GM12878 (cell line): ENCODE results near the gene WDR59. TPM values are rescaled to one million over a fixed set of nuclear protein-coding genes. Genes with fewer than 3 reads are reported as not detected.
A peak's percentile ranks its signal among the peaks of the same experiment; 100 is the strongest.

Experiments used
- ATAC-seq: fragments of 200-7000 bp; cut with Tn5 transposase; 3 replicates; pipeline ENCODE4 v1.9.1; 2020; ENCODE audit warnings: mild to moderate bottlenecking, moderate library complexity
- BruUV-seq: library from RNA; stranded (reverse); fragments of 400-500 nt; replicated peaks from 2 replicates; lab custom pipeline; 2021; lab: Mats Ljungman, UMichigan
- CTCF ChIA-PET: fragments of 300-600 bp; sonication (Branson Sonifier 250); formaldehyde crosslinking; extraction: SDS; loops from one replicate; lab custom pipeline; 2021; ENCODE audit warnings: inconsistent platforms; lab: Yijun Ruan, JAX
- POLR2A ChIA-PET: fragments of 350-600 bp; formaldehyde crosslinking; extraction: SDS; loops from one replicate; lab custom pipeline; 2021; ENCODE audit warnings: inconsistent platforms; lab: Charles Lee
- RAD21 ChIA-PET: fragments of 300-600 bp; sonication (Branson Sonifier 250); formaldehyde crosslinking; loops from one replicate; lab custom pipeline; 2023; ENCODE audit warnings: antibody characterized with exemption; ENCODE audit not compliant: unreplicated experiment; lab: Charles Lee
- SMC1A ChIA-PET: fragments of 300-600 bp; sonication (Branson Sonifier 250); formaldehyde crosslinking; loops from one replicate; lab custom pipeline; 2023; ENCODE audit not compliant: unreplicated experiment, uncharacterized antibody; lab: Charles Lee
- DNase-seq: peaks from one replicate; pipeline ENCODE4 v3.0.0-alpha.2; 2011; ENCODE audit warnings: low read depth, low spot score
- FAIRE-seq: peaks from 3 replicates; lab custom pipeline; 2011; peaks lifted over from hg19 to GRCh38; lab: Jason Lieb, UNC
- H2AFZ ChIP-seq: 2 replicates; pipeline ENCODE4 v1.6.0; 2011; ENCODE audit warnings: low read depth, low read length, control low read depth; ENCODE audit not compliant: control insufficient read depth
- H3K27ac ChIP-seq: 2 replicates; pipeline ENCODE4 v1.5.1; 2011; ENCODE audit warnings: control low read depth; ENCODE audit not compliant: control insufficient read depth, insufficient read depth
- H3K27me3 ChIP-seq, 2 experiments: replicated peaks in 1 of 2; 2 replicates each; pipeline versions ENCODE4 v1.6.0 to v1.6.1; 2011; ENCODE audit warnings: low read length in 1 of 2; ENCODE audit not compliant: control insufficient read depth in 2 of 2, insufficient read depth in 2 of 2
- H3K36me3 ChIP-seq, 2 experiments: 2 replicates each; pipeline ENCODE4 v1.5.1; 2011; ENCODE audit warnings: low read length in 1 of 2; ENCODE audit not compliant: control insufficient read depth in 2 of 2, insufficient read depth in 2 of 2
- H3K4me1 ChIP-seq: 2 replicates; pipeline ENCODE4 v1.6.1; 2011; ENCODE audit warnings: mild to moderate bottlenecking, low read length, moderate library complexity, mixed read lengths; ENCODE audit not compliant: control insufficient read depth, insufficient read depth
- H3K4me2 ChIP-seq: 2 replicates; pipeline ENCODE4 v1.6.0; 2011; ENCODE audit warnings: control low read depth; ENCODE audit not compliant: control insufficient read depth, insufficient read depth
- H3K4me3 ChIP-seq: fragments of 200-600 bp; sonication (generic); 2 replicates; pipeline ENCODE4 v1.5.1; 2016
- H3K79me2 ChIP-seq: 2 replicates; pipeline ENCODE4 v1.6.0; 2011; ENCODE audit warnings: low read length; ENCODE audit not compliant: control insufficient read depth, insufficient read depth
- H3K9ac ChIP-seq: 2 replicates; pipeline ENCODE4 v1.8.0; 2011; ENCODE audit warnings: low read length, control low read depth, mixed read lengths; ENCODE audit not compliant: control insufficient read depth, insufficient read depth
- H3K9me3 ChIP-seq: replicated peaks from 3 replicates; pipeline ENCODE4 v1.5.1; 2011; ENCODE audit warnings: mild to moderate bottlenecking, low read length; ENCODE audit not compliant: control insufficient read depth, insufficient read depth
- H4K20me1 ChIP-seq: 2 replicates; pipeline ENCODE4 v1.6.0; 2011; ENCODE audit not compliant: control insufficient read depth, insufficient read depth
- BCL11A ChIP-seq: IDR thresholded peaks from 2 replicates; pipeline ENCODE4 v1.6.1; 2011; ENCODE audit warnings: low read depth, low read length
- CREB1 ChIP-seq: IDR thresholded peaks from 2 replicates; pipeline ENCODE4 v1.6.1; 2012; ENCODE audit warnings: low read depth, mild to moderate bottlenecking, inconsistent platforms
- HDAC2 ChIP-seq: fragments of 200-600 bp; sonication (generic); IDR thresholded peaks from 2 replicates; pipeline ENCODE4 v1.6.1; 2017
- IKZF2 ChIP-seq, 2 experiments: fragments of 450-650 bp; IDR thresholded peaks; 2 replicates each; pipeline ENCODE4 v1.6.1; 2017; ENCODE audit warnings: mild to moderate bottlenecking in 2 of 2, moderate library complexity in 2 of 2
- KDM1A ChIP-seq: fragments of 200-600 bp; sonication (generic); IDR thresholded peaks from 2 replicates; pipeline ENCODE4 v1.6.1; 2016; ENCODE audit warnings: borderline replicate concordance
- SMAD1 ChIP-seq: fragments of 450-650 bp; IDR thresholded peaks from 2 replicates; pipeline ENCODE4 v1.6.1; 2018; ENCODE audit warnings: mild to moderate bottlenecking, low read depth; ENCODE audit not compliant: partially characterized antibody
- SMAD5 ChIP-seq: IDR thresholded peaks from 2 replicates; pipeline ENCODE4 v1.6.1; 2016; ENCODE audit warnings: antibody characterized with exemption, low read depth
- SPI1 ChIP-seq: IDR thresholded peaks from 2 replicates; pipeline ENCODE4 v1.6.1; 2011; ENCODE audit warnings: low read depth, mild to moderate bottlenecking, low read length, moderate library complexity, borderline replicate concordance; ENCODE audit not compliant: insufficient read depth
- WGBS: methylation state at CpG from one replicate; pipeline ENCODE4 v1.1.6; 2016; ENCODE audit warnings: low lambda C conversion rate; ENCODE audit not compliant: insufficient replicate concordance, insufficient coverage; ENCODE audit errors: missing lambda C conversion rate; 5-methylcytosine and 5-hydroxymethylcytosine counted together
- in situ Hi-C: fragments of 300-500 bp; cut with MboI; formaldehyde crosslinking; loops from 9 replicates; pipeline ENCODE4 v1.14.3; 2018; ENCODE audit warnings: mixed read lengths
- intact Hi-C: fragments of 100-400 bp; cut with micrococcal nuclease; formaldehyde crosslinking; loops from one replicate; pipeline ENCODE4 v1.14.2; 2022; ENCODE audit not compliant: unreplicated experiment
- polyA plus RNA-seq, 11 experiments: library from polyadenylated mRNA; depleted of rRNA in 4 of 11; unstranded in 6 of 11; stranded (reverse) in 5 of 11; fragments of >200 nt; fragmentation: Nextera tagmentation in 4 of 11; fragmentation: Illumina TruSeq in 1 of 11; extraction: Ambion mirVana in 4 of 11; extraction: Trizol in 1 of 11; gene quantifications; 1 replicate in 1 of 11; 2 replicates in 10 of 11; pipeline versions ENCODE4 v1.2.1 to v1.2.3, GENCODE V29; 2011 to 2016; ENCODE audit warnings: inconsistent platforms in 2 of 11, missing spikeins in 2 of 11, low read depth in 1 of 11
- total RNA-seq, 4 experiments: library from RNA; depleted of rRNA in 3 of 4; stranded (reverse); fragments of >200 nt in 3 of 4; fragmentation: Illumina TruSeq in 1 of 4; extraction: Trizol in 1 of 4; gene quantifications; 2 replicates each; pipeline versions ENCODE4 v1.2.1 to v1.2.3, GENCODE V29; 2013 to 2021
- TF ChIP-seq, protein P1 (sequence below): fragments of 450-650 bp; IDR thresholded peaks from 2 replicates; pipeline ENCODE4 v1.6.1; 2018; ENCODE audit warnings: mild to moderate bottlenecking, low read depth, moderate library complexity; ENCODE audit not compliant: partially characterized antibody
- TF ChIP-seq, protein P2 (sequence below): fragments of 450-650 bp; formaldehyde crosslinking; IDR thresholded peaks from 2 replicates; pipeline ENCODE4 v1.5.0; 2022; ENCODE audit warnings: mild to moderate bottlenecking, missing genetic modification characterization

WDR59 gene
- total and polyA plus RNA-seq, 10 of the 15 experiments (the other 5 are each of a cell fraction or from before 2014, with no cell fraction given) = 9.7 to 78.4 (median 24.5) TPM

DNA sequence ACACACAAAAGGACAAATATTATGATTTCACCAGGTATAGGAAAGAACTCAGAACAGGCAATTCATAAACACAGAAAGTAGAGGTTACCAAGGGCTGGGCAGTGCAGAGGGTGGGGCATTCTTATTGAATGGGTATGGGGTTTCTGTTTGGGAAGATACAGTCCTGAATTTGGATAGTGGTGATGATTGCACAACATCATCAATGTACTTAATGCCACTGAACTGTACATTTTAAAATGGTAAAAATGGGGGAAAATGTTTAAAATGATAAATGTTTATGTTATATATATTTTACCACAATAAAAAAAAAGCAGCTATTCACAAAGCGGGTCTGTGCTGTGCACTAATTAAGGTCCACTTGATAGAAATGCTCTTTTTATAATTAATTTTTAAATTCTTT lies 137.7 kb downstream of the WDR59 start (continued):
- TF ChIP-seq BCL11A (no peak), KDM1A (no peak), CREB1 (no peak)
- TF ChIP-seq, protein P1, sequence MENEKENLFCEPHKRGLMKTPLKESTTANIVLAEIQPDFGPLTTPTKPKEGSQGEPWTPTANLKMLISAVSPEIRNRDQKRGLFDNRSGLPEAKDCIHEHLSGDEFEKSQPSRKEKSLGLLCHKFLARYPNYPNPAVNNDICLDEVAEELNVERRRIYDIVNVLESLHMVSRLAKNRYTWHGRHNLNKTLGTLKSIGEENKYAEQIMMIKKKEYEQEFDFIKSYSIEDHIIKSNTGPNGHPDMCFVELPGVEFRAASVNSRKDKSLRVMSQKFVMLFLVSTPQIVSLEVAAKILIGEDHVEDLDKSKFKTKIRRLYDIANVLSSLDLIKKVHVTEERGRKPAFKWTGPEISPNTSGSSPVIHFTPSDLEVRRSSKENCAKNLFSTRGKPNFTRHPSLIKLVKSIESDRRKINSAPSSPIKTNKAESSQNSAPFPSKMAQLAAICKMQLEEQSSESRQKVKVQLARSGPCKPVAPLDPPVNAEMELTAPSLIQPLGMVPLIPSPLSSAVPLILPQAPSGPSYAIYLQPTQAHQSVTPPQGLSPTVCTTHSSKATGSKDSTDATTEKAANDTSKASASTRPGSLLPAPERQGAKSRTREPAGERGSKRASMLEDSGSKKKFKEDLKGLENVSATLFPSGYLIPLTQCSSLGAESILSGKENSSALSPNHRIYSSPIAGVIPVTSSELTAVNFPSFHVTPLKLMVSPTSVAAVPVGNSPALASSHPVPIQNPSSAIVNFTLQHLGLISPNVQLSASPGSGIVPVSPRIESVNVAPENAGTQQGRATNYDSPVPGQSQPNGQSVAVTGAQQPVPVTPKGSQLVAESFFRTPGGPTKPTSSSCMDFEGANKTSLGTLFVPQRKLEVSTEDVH = no peak
- TF ChIP-seq, protein P2, sequence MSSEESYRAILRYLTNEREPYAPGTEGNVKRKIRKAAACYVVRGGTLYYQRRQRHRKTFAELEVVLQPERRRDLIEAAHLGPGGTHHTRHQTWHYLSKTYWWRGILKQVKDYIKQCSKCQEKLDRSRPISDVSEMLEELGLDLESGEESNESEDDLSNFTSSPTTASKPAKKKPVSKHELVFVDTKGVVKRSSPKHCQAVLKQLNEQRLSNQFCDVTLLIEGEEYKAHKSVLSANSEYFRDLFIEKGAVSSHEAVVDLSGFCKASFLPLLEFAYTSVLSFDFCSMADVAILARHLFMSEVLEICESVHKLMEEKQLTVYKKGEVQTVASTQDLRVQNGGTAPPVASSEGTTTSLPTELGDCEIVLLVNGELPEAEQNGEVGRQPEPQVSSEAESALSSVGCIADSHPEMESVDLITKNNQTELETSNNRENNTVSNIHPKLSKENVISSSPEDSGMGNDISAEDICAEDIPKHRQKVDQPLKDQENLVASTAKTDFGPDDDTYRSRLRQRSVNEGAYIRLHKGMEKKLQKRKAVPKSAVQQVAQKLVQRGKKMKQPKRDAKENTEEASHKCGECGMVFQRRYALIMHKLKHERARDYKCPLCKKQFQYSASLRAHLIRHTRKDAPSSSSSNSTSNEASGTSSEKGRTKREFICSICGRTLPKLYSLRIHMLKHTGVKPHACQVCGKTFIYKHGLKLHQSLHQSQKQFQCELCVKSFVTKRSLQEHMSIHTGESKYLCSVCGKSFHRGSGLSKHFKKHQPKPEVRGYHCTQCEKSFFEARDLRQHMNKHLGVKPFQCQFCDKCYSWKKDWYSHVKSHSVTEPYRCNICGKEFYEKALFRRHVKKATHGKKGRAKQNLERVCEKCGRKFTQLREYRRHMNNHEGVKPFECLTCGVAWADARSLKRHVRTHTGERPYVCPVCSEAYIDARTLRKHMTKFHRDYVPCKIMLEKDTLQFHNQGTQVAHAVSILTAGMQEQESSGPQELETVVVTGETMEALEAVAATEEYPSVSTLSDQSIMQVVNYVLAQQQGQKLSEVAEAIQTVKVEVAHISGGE (CRISPR knock-in tag) = no peak

DNA sequence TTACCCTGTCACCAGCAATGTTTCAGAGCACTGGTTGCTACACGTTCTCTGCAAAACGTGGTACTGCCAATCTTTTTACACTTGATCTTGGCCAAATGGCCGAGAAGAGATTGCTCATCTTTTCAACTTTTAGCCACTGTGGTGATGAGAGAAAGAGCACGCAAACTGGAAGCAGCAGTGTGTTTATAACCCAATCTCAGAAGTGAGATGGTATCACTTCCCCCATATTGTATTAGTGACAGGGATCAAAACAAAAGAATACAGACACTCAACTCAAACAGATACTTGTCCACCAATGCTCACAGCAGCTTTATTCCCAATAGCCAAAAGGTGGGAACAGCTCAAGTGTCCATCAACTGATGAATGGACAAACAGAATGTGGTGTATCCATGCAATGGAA lies 138.2 kb downstream of the WDR59 start:
- H3K9ac ChIP-seq = no peak overlapping the region
- H3K4me3 ChIP-seq = no peak overlapping the region
- DNase-seq = no peak
- TF ChIP-seq HDAC2 (no peak), SPI1 (peak; percentile 59; the same call in 1 of the 2 replicates), SMAD5 (no peak), SMAD1 (no peak), IKZF2 (IDR thresholded peaks at IDR 0.05) (peak in 1 of 2 experiments; percentile 25; a peak in 1 of 4 replicates)
- TF ChIP-seq, all 136 proteins: peak for 2
- H3K27me3 ChIP-seq = no peaks in the 10 kb centered on the region
- ChIA-PET RAD21 (interaction anchor here (1.2 kb wide), 1 partner anchor 15 kb away, joined by 3 read pairs; no protein-coding TSS in a partner anchor), SMC1A (interaction anchor here (2.1 kb wide), 1 partner anchor 16 kb away, joined by 9 read pairs; no protein-coding TSS in a partner anchor), CTCF (interaction anchor here (0.6 to 2.9 kb wide), 2 partner anchors 10 to 16 kb away, joined by 3 to 20 read pairs; no protein-coding TSS in a partner anchor), POLR2A (no interaction called here)
- H3K79me2 ChIP-seq = no peaks in the 10 kb centered on the region
- BruUV-seq = no TSS peak
- WGBS = 46% methylated on average over 4 of the region's 4 CpGs
- H3K4me1 ChIP-seq = peaks cover 3% of the 10 kb centered on the region
- FAIRE-seq (no peak), ATAC-seq (peak; percentile 80)
- intact Hi-C loops (no loop called here), in situ Hi-C loops (no loop called here)
- no peaks in the 10 kb centered on the region; the same call in 2 of the 3 replicates for H3K9me3 ChIP-seq
- no peaks in the 10 kb centered on the region for H3K36me3 ChIP-seq
- no peaks in the 10 kb centered on the region for H4K20me1 ChIP-seq
- no peak overlapping the region for H3K27ac ChIP-seq
- no peak overlapping the region; the same call in 1 of the 2 replicates for H3K4me2 ChIP-seq
- no peak overlapping the region; the same call in 1 of the 2 replicates for H2AFZ ChIP-seq
